NCI-H1930 (cell line): Measurements from ENCODE around the gene ZMYND11.

ENCODE experiments used
- DNase-seq, 2 experiments: peaks; one replicate each; lab custom pipeline; 2025; lab: John Stamatoyannopoulos, UW

Gene ZMYND11

GRCh38 chr10:135132-135600 lies at the start of gene ZMYND11:
Gene ZMYND11 (plus strand): TSS chr10:135455. CDS start chr10:180013, 44,558 bp downstream.
- DNase-seq, result no peak

- DNase-seq, result no peak
Observed at GRCh38 chr10:86031-86430, 49.2 kb upstream of the ZMYND11 start.

- DNase-seq, result no peak
Observed at GRCh38 chr10:87177-88080, 47.8 kb upstream of the ZMYND11 start.

- DNase-seq, result no peak
Observed at GRCh38 chr10:88253-88652, 47.0 kb upstream of the ZMYND11 start.

GRCh38 chr10:89248-89647 lies 46.0 kb upstream of the ZMYND11 start:
- DNase-seq, result no peak

- no peak for DNase-seq
Observed at GRCh38 chr10:90161-90560, 45.1 kb upstream of the ZMYND11 start.

GRCh38 chr10:91313-91712 lies 43.9 kb upstream of the ZMYND11 start:
- no peak for DNase-seq

- no peak for DNase-seq
Observed at GRCh38 chr10:92153-92552, 43.1 kb upstream of the ZMYND11 start.

- DNase-seq, result no peak
Observed at GRCh38 chr10:92846-93245, 42.4 kb upstream of the ZMYND11 start.

- no peak for DNase-seq
Observed at GRCh38 chr10:94613-95012, 40.6 kb upstream of the ZMYND11 start.

GRCh38 chr10:95356-96115 lies 39.7 kb upstream of the ZMYND11 start:
- DNase-seq, result no peak

- DNase-seq, result no peak
Observed at GRCh38 chr10:96466-96865, 38.8 kb upstream of the ZMYND11 start.

GRCh38 chr10:104416-104815 lies 30.8 kb upstream of the ZMYND11 start:
- DNase-seq, result no peak

GRCh38 chr10:104862-105565 lies 30.2 kb upstream of the ZMYND11 start:
- no peak for DNase-seq

GRCh38 chr10:105806-106205 lies 29.4 kb upstream of the ZMYND11 start:
- no peak for DNase-seq

- no peak for DNase-seq
Observed at GRCh38 chr10:106740-107139, 28.5 kb upstream of the ZMYND11 start.

- DNase-seq, result no peak
Observed at GRCh38 chr10:112246-112645, 23.0 kb upstream of the ZMYND11 start.

- no peak for DNase-seq
Observed at GRCh38 chr10:124874-125273, 10.4 kb upstream of the ZMYND11 start.

GRCh38 chr10:127612-128432 lies 7.4 kb upstream of the ZMYND11 start:
- DNase-seq, result no peak

- DNase-seq, result no peak
Observed at GRCh38 chr10:129810-130209, 5.4 kb upstream of the ZMYND11 start.
